ENCODE data around the gene FOXL3. TPM values are rescaled to one million over a fixed set of nuclear protein-coding genes. Genes with fewer than 3 reads are reported as not detected.

The FOXL3 gene
- total and polyA plus RNA-seq, 12 donors = not detected

GRCh38 chr7:340200-340937 lies 50.4 kb downstream of the FOXL3 start:
- no peak for DNase-seq
- intact Hi-C loops (cut with DNase I) = no loop called here
- H3K27ac ChIP-seq = no peak overlapping the region

More at GRCh38 chr7:340200-340937, 50.4 kb downstream of the FOXL3 start:
- H3K4me1 ChIP-seq (replicated peaks in 1 of 2) = no peaks in the 10 kb centered on the region
- H3K27me3 ChIP-seq = peaks cover 4% of the 10 kb centered on the region
- TF ChIP-seq, protein P1, sequence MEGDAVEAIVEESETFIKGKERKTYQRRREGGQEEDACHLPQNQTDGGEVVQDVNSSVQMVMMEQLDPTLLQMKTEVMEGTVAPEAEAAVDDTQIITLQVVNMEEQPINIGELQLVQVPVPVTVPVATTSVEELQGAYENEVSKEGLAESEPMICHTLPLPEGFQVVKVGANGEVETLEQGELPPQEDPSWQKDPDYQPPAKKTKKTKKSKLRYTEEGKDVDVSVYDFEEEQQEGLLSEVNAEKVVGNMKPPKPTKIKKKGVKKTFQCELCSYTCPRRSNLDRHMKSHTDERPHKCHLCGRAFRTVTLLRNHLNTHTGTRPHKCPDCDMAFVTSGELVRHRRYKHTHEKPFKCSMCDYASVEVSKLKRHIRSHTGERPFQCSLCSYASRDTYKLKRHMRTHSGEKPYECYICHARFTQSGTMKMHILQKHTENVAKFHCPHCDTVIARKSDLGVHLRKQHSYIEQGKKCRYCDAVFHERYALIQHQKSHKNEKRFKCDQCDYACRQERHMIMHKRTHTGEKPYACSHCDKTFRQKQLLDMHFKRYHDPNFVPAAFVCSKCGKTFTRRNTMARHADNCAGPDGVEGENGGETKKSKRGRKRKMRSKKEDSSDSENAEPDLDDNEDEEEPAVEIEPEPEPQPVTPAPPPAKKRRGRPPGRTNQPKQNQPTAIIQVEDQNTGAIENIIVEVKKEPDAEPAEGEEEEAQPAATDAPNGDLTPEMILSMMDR (IDR thresholded peaks at IDR 0.05) = no peak
- no peak for TF ChIP-seq POLR2A (IDR thresholded peaks at IDR 0.05)
- H3K9me3 ChIP-seq (replicated peaks in 1 of 3) = no peaks in the 10 kb centered on the region
- no peaks in the 10 kb centered on the region for H3K36me3 ChIP-seq (replicated peaks in 1 of 2)
- no peak overlapping the region for H3K4me3 ChIP-seq
- 72 to 80% (median 78%) methylated on average over 28 to 31 of the region's 31 CpGs for WGBS, 4 donors

Other genes starting within 250 kb of the FOXL3 start
- gene FAM20C, start 97.6 kb upstream of the FOXL3 start, total RNA-seq = 10 to 100 TPM in 8 of 9 donors, 1 to 10 TPM in 1; 2.8 to 57.9 (median 38.8) TPM
- gene FAM20C, start 97.6 kb upstream of the FOXL3 start, polyA plus RNA-seq = 10 to 100 TPM in 2 of 3 donors, 1 to 10 TPM in 1; 7.5 to 31.0 (median 24.0) TPM
- gene PDGFA, start 229.7 kb downstream of the FOXL3 start, total RNA-seq = 10 to 100 TPM in 8 of 9 donors, 1 to 10 TPM in 1; 2.9 to 28.6 (median 14.1) TPM
- gene PDGFA, start 229.7 kb downstream of the FOXL3 start, polyA plus RNA-seq = 10 to 100 TPM in 2 of 3 donors, 1 to 10 TPM in 1; 6.2 to 20.8 (median 11.8) TPM

Data from adrenal gland (tissue), 12 donors.